HG03045 (cell line): ENCODE results near the gene CARD11.

Source experiments
- ATAC-seq: cut with Tn5 transposase; IDR thresholded peaks from one replicate; pipeline ENCODE4 v1.9.1; 2021; ENCODE audit warnings: mild to moderate bottlenecking, moderate library complexity; ENCODE audit not compliant: unreplicated experiment

CARD11 gene

DNA sequence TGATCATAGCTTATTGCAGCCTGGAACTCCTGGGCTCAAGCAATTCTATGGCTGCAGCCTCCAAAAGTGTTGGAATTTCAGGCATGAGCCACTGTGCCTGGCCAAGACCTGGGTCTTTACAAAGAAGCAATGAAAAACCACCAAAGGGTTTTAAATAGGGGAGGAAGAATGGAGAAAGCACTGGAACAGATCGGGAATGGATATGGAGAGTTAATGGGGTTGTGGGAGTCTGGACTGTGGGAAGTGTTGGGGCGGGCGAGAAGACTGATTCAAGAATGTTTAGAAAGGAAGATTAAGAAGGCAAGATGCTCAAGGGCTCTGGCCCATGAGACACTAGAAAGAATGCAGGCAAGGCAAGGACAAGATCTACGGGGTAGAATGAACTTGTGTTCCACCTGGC lies 98.5 kb downstream of the CARD11 start:
- no peak for ATAC-seq

DNA sequence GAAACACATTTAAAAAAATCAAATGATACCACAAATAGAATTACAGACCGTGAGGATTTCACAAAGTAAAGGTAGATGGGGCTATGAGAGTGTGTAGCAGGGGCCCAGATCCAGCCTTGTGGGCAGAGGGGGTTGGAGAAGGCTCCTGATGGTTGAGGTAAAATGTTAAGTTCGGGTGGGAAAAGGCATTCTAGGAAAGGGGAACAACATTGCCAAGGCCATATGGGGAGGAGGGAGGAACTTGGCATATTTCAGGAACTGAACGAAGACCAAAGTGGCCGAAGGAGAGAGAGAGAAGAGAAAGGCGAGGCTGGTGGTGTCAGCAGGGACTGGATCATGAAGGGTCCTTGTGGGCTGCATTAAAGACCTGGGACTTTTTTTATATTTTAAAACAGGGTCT lies 98.9 kb downstream of the CARD11 start:
- no peak for ATAC-seq

DNA sequence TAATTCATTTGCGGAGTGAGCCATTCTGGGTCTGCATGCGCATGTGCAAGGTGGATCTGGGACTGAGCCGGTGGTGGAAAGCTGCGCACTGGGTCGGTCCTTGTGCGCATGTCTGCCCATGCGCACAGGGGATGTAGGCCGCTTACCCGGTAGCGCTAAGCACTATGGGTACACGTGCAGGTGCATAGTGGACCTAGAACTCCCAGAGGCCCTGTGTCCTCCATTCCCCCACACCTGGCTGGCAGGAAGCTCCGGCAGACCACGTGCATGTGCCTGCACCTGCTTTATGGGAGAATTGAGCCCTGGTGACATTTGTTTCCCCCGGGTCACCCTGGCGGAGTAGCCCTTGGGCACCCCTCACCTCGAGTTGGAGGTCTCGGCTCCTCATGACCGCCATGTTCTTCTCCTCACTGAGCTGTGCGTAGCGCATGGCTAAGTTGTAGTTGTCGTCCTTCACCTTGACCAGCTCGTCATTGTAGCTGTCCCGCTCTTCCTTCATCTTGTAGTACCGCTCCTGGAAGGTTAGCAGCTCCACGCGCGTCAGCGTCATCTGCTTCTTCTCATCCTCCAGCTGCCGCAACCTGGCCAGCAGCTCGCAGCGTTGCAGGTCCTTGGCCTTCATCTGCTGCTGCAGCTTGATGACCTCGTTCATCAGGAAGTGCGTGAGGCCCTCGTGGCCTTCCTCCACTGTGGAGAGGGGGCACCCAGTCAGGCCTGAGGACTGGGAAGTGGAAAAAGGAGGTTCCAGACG lies 99.6 kb downstream of the CARD11 start:
- no peak for ATAC-seq

DNA sequence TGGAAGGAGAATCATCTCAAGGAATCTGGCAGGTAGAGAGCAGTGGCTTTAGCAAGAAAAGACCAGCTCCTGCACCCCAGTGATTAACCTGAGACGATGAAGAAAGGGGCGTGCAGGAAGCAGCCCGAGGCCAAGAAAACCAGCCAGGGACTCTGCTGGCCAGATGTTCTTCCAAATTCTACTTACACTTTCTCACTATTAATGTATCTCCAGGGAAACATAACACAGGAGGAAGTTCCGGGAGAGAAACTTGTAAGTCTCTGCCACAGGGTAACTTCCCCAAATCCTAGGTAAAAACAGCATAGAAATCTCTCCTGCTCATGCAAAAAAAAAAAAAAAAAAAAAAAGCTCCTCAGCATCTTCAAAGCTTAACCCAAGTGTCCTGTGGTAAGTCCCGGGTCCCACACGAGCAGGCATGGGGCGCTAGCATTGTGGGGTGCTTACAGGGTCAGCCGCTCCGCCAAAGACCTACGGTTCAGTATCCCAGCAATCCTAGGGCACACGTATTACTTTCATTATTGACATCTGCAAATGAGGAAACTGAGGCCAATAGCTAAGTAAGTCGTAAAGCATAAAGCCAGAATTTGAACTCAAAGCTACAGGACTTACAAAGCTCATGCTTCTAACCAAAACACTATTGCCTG lies 102.3 kb downstream of the CARD11 start:
- ATAC-seq, result no peak

DNA sequence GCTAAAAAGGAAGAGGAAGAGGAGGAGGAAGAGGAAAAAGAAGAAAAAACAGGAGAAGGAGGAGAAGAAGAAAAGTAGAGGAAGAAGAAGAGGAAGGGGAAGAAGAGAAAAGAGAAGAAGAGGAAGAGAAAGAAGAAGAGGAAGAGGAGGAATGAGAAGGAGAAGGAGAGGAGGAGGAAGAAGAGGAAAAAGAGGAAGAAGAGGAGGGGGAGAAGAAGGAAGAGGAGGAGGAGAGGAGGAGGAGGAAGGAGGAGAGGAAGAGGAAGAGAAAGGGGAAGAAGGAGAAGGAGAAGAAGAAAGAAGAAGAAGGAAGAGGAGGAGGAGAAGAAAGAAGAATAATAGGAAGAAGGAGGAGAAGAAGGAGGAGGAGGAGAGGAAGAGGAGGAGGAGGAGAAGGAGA lies 103.2 kb downstream of the CARD11 start:
- ATAC-seq, result no peak

DNA sequence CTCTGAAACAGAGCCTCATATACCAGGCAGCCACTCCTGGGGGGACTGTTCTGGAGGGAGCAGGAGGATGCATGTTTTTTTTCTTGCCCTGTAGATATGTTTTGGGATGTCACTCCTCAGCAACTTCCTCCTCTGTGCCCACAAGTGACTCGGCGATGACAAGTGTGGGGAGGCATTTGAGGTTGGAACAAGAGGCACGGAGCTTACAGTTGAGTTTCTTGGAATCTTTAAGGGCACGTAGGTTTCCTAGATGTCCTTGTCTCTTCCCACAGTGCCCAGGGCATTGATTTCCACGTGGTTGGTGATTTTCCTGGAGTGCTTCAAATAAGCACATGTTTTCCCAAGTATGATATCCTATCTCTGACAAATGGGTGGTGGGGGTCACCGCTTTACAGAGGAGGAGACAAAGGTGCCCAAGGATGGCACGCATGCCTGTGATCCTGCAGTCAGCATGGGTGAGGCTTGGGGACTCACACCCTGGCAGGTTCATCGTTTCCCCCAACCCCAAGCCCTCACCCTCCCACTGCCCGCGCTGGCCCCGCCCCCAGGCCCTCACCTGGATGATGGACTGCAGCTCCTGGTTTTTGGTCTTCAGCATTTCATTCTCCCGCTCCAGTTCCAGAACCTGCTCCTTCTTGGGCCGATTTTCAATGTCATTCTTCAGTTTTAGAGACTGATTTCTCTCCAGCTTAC lies 104.3 kb downstream of the CARD11 start:
- ATAC-seq, result no peak

DNA sequence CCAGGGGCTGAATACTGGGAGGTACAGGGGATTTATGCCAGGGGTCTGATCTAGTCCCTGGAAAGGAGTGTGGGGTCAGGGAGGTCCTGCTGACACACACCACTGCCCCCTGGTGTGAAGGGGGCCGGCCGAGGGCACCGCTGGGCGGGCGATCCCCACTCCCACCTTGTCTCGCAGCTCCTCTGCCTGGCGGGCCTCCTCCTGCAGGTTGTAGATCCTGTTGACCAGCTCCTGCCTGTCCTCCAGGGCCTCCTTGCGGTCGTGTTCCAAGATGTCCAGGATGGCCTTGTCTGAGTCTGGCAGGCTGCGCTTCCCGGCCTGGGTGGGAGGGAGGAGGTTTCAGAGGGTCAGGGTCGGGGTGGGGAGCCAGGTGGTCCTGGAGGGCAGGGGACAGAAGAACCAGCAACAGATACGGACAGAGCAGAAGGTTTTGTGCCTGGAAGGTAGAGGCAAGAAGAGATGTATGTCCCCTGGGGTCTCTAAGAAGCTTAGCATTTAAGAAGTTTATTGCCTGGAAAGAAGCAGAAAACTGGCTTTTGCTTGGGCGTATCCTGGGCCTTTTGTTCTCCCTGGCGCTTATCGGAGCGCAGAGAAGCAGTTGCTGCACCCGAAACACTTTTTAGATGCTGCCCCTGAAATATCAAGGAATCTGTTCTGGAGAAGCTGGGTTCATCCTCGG lies 105.0 kb downstream of the CARD11 start:
- no peak for ATAC-seq

DNA sequence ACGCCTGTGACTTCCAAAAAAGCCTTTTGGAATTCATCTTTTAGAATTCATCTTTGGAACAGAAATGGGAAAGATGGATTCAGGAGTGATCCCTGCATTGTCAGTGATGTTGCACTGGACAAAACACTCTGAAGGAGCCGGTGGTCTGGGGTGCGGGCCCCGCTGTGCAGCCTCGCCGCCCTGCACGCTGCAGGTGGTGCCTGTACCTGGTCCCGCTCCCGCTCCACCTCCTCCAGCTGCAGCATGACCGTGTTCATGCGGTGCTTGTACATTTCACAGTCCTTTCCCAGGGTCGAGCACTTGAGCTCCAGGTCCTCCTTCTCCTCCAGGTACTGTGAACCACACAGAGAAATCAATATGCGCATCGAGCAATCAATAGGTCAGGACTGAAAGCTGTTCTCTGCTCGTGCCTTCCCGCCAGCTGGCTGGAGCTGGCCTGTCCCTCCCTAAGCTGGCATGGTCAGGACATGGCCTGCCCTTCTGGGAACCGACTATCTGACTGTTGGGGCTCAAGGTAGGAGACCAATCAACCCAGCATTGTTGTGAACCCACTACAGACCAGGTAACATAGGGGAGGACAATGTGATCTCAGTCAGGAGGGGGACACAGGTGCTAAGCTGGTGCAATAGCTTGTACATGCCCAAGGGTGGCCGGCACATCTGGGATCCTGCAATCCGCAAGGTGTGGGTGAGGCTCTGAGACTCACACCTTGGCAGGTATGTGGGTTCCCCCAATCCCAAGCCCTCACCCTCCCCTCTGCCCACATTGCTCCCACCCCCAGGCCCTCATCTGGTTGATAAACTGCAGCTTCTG lies 105.8 kb downstream of the CARD11 start:
- ATAC-seq, result no peak

DNA sequence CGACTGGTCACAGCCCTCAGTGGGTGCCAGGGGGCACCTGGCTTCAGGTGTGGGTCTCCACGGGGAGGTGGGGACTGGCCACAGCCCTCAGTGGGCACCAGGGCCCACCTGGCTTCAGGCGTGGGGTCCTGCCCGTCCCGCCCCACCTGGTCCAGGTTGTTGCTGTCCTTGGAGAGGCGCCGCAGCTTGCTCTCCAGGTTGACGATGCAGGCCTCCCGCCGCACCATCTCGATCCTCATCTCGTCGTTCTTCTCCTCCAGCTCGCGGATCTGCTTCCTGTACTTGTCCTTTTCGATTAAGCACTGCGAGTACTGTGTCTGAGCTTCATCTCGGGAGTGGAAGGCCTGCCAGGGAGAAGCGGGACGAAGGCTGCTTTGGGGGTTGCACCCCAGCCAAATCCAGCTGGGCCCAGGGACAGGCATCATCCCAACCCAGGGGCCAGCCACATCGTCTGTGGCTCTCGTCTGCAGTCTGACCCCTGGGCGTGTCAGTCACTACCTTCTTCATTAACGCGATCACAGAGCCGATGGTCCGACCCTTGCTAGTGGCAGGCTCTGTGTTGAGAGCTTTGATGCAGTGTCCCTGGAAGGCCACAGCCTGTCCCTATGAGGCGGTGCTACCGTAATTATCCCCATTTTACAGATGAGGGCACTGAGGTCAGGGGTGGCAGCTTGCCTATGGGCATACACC lies 106.6 kb downstream of the CARD11 start:
- no peak for ATAC-seq

DNA sequence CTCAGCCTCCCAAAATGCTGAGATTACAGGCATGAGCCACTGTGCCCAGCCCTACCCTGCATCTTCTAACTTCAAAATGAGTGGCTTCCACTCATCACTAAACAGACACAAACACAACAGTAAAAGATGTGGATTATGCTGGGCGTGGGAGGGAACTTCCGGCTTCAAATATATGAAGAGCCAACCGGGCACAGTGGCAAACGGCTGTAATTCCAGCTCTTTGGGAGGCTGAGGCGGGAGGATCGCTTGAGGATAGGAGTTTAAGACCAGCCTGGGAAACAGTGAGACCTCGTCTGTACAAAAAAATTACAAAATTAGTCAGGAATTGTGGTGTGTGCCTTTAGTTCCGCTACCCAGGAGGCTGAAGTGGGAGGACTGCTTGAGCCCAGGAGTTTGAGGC lies 107.4 kb downstream of the CARD11 start:
- ATAC-seq, result no peak

DNA sequence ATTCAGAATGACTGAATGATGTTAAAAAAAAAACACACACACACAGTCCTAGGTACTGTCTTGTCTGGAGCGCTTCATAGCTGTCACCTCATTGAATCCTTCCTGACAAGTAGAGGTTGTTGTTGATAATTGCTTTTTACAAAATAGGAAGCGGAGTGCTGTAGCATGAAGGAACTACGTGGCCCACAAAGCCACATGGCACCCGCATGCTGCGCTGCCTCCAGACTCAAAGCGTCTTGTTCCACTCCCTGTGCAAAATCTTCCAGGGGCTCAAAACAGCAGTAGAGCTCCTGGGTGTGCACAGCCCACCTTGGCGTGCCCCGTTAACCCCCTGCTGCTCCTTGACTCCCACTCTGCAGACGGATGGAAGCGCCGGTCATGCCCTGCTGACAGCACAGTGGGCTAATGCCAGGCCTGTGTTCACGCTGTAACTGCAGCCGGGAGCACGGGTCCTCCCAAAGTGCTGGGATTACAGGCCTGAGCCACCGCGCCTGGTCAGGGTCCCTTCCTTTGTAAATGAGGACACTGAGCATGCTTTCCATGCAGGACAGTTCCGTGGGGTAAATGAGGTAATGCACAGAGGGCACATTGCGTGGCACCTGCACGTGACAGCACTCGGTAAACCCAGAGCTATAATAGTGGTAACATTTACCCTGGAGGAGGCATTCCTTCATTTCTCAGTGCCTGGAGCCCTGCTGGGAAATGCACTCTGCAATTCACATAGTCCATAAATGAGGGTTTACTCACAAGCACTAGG lies 108.5 kb downstream of the CARD11 start:
- no peak for ATAC-seq

DNA sequence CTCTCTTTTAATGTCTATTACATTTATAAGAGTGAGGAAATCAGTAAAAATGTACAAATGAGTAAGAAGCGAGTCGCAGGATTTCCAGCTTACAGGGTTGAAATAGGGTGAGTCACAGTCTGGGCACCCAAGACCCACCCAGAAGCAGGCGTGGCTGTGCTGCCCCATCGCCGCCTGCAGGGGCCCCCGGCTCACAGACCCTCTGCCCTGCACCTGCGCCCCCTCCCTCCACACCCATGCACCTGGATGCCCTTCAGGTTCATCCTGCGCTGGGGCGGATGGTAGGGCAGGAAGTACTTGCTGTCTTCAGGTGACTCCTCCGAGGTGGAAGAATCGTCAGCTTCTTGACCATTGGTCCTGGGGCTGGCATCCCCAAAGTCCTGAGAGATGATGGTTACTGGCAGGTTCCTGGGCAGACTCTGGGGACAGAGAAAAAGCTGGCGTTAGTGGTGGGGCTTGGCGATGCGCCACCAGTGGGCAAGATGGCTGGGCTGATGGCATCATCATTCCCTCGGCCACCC lies 109.4 kb downstream of the CARD11 start:
- ATAC-seq, result no peak

DNA sequence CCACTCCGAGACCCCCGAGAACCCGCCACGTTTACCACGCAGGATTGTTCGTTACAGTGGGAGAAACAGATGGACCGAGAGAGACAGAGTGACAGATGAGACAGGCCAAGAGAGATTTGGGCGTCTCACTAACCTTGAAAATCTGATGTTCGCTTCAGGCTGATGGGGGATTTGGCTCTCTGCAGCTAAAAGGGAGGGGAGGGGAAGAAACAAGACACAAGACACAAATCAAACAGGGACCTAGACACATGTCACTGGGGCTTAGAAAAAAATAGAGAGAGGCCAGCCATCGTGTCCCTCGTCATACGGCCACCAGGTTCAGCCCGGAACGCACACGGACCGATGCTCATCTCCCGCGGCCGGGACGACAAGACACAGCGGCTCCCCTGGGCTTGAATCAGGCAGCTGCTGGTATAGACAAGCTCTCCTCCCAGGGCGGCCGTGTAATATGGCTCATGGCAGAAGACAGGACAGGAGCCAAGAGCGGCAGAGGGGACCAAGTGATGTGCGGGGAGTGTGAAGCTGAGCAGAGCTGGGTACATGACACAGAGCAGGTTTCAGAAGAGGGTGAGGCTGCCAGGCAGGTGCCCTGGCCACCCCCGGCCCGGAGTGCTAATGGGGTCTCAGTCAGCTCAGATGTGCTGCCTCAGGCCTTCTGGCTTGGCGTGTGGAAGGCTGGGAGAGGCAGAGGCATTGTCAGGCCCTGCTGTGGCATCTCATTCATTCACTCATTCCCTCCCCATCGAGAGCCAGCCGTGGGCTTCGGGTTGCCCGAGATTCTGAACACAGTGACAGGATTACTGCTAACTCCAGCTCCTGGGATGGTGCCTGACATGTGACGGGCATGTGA lies 111.0 kb downstream of the CARD11 start:
- no peak for ATAC-seq

DNA sequence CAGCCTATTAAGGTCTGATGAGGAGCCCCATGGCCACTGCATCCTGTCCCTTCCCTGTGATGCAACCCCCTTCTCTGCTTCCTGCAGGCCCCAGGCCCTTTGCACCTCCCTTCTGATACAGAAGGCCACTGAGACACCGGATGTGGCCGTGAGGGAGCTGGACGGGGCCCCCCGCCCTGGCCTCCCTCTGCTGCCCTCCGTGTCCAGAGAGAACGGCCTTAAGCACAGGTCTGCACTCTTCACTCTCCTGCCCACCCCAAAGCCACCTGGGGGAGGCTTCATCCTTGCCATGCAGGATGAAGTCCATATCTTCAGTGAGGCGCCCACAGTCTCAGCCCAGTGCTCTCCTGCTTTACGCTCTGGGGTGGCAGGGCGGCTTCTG lies 112.6 kb downstream of the CARD11 start:
- ATAC-seq, result no peak

DNA sequence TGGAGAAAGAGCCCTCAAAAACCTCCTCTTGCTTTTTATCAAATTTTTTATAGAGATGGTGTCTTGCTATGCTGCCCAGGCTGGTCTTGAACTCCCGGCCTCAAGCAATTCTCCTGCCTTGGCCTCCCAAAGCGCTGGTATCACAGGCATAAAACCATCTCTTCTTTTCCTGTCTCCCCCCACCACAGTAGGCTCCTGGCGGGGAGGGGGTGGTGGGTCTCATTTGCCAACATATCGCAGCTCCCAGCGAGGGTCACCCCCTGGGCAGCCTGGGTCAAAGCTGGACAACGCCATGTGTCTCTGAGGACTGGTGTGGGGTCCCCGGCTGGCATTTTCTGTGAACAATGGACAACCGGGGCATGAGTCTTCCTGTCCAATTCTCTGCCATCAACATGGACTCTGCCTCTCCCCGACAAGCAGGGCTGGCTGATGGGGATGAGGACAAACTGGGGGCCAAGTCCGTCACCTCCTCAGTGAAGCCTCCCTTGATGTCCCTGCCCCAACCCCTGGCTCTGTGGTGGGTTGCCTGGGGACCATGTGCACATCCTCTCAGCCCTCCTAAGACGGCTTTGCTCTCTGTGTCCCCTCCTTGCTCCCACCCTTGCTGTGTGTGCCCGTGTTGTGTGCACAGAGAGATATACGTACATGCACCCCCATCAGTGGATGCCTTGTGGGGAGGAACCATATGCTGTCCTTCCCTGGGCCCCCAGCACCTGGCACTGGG lies 113.2 kb downstream of the CARD11 start:
- no peak for ATAC-seq

DNA sequence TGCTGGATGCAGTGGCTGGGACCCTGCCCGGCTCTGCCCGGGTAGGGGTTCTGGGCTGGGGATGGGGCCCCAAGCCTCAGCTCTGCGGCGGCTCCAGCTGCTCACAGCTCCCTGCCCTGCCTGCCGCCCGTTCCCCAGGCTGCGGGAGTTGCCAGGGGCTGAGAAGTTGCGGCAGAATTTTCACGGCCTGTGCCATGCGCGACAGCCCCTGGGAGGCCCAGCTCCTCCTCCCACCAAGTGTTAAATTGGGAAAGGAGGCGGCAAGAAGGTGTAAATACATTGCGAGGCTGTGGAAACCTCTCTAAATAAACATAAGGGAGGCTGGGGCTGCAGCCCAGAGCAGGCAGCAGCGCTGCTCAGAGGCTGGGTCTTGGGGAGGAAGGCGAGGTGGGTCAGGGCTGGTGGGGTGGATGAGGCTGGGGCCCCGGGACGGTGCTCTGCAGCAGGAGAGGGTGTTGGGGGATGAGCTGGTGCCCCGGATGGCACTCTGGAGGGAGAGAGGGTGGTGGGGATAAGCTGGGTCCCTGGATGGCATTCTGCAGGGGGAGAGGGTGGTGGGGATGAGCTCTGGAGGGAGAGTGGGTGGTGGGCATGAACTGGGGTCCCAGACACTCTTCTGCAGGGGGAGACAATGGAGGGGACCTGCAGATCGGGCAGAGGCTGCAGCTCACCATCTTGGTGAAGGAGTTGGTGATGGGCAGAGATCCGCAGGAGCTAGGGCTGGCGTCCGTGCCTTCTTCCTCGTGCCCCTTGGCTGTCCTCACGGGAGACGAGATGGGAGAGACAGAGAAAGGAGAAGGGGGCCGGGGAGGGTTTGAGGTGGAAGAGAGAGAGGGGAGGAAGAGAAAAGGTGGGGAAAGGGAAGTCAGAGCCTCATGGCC lies 114.1 kb downstream of the CARD11 start:
- no peak for ATAC-seq
